Measurements from ENCODE around the gene SYNPR.

DNA sequence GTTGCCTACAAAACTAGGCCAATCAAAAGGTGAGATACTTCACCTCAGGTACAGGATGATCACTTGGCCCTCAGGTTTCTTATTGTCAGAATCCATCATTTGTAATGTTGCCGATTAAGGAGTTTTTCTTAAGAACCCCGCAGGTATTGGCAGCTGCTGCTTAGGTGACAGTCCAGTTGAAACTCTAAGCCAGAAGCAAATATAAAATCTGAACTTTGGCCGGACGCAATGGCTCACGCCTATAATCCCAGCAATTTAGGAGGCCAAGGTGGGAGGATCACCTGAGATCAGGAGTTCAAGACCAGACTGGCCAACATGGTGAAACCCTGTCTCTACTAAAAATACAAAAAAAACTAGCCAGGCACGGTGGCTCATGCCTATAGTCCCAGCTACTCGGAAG lies 331.3 kb downstream of the SYNPR start:
- TF ChIP-seq CTCF (IDR thresholded peaks at IDR 0.05), result no peak
- TF ChIP-seq POLR2A (IDR thresholded peaks at IDR 0.05), result no peak
